Limb (tissue), 2 donors: ENCODE data around the gene CDH12.
"Not testable (repeated sequence)": the region's sequence is repeated elsewhere in the genome, so short reads cannot be mapped to it uniquely, and the experiment has no call there.

ENCODE experiments used
- DNase-seq, 2 donors: peaks; one replicate each; pipeline ENCODE4 v3.0.0-alpha.2; 2016; ENCODE audit errors: extremely low spot score in 2 of 2

Gene CDH12

DNA sequence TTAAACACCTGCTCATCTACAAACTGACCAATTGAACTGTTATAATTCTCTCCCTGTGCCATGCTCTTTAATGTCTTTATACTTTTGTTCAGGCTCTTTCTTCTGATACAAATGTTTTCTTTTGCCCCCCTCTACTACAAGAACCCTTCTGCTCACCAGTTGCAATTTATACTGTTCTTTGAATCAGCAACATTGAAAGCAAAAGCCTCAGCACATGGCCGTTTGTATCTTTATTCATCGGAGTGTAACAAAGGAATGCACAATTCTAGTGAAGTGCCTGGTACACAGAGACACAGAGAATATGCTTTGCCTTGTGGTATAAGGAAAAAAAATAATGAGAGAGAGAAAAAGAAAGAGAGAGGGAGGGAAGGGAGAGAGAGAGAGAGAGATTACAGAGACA lies 547.1 kb downstream of the CDH12 start:
- DNase-seq: no peak

DNA sequence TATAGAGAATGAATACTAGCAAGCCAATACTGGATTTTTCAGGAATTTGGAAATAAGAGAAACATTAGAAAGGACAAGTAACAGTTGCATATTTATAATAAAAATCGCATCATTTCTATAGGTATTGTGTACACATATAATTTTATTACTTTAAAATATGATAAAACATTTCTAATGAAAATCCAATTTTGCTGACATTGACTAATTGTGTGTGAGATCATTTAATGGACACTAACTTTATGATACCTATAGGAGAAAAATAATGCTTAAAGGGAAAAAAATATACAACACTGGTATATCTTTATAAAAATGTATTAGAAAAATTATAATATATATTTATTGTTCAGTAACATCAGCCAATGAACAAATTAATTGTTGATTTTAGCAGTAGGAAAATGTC lies 557.3 kb downstream of the CDH12 start:
- no peak for DNase-seq

- DNase-seq: no peak
Measured at GRCh38 chr5:22293147-22293546, 560.0 kb downstream of the CDH12 start.

DNA sequence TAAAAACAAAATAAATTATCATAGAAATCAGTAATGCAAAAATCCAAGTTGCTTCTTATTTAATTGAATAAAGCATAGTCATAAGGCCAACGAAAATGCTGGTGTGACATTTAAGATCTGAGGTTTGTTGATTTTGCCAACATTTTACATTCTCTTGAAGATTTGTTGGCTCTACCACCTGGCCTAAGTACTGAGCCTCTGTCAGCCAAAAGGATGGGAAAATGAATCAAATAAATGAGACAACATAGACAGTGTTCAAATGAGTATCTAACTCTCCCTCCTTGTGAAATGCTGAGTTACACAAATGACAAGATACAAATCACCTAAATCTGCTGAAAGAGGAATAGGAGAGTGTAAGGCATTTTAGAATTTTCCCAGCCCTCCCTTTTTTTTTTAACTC lies 575.0 kb downstream of the CDH12 start:
- DNase-seq: no peak

DNA sequence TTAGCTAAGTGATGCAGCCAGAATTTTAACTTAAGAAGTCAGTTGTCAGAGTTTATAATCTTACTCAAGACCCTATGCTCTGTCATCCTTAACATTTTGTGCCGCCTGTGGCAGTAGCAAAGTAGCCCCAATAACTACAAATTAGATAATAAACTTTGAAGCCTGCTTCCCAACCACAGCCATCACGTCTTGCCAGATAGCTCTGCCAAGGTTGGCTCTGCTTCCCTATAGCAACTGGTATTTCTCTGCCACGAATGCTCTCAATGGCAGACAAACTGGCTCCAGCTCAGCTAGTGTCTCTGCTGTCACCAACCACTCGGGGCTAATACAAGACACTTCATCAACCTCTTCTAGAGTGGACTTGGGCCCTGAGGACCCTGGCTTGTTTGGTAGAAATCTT lies 576.1 kb downstream of the CDH12 start:
- DNase-seq: no peak

- not testable (repeated sequence) for DNase-seq
Measured at GRCh38 chr5:22265855-22266254, 587.3 kb downstream of the CDH12 start.

- DNase-seq: no peak
Measured at GRCh38 chr5:22258139-22258538, 595.0 kb downstream of the CDH12 start.

- no peak for DNase-seq
Measured at GRCh38 chr5:22250528-22250927, 602.6 kb downstream of the CDH12 start.

- no peak for DNase-seq
Measured at GRCh38 chr5:22249209-22249729, 603.9 kb downstream of the CDH12 start.

GRCh38 chr5:22245770-22246169 lies 607.4 kb downstream of the CDH12 start:
- no peak for DNase-seq

DNA sequence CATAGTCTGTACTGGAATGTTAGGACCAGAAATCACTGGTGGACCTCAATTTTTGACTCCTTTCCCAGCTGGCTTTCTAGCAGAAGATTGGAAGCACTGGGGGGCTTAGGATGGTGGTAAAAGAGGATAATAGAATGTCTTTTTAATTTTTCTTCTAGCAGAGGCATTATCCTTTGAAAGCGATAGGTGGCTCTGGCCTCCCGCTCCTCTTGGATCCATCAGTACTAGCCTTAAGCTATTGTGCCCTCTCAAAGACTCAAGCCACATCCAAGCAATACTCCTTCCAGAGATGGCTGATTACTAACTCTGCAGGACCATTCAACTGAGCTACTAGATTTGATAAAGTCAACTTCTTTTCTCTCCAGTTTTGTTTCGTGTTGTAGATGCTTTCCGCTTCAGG lies 610.6 kb downstream of the CDH12 start:
- DNase-seq: no peak

GRCh38 chr5:22238047-22238446 lies 615.1 kb downstream of the CDH12 start:
- no peak for DNase-seq

- DNase-seq: no peak
Measured at GRCh38 chr5:22226423-22226822, 626.7 kb downstream of the CDH12 start.

DNA sequence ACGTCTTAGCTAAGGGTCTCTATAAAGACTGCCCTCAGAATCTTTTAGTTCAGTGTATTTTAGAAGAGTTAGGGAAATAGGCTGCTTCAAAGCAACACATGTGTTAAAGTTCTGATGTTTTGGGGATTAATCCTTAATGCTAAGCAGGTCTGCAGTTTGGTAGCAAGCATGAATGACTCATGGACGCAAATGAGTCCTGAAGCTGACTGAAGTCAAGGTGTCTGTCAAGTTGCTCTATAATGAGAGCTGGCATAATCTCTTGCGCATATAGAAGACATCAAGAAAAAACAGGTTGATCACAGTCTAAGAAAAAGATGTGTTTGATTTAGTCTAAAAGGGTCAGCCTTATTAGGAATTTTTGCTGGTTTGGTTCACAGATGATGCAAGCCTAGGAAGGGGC lies 630.1 kb downstream of the CDH12 start:
- DNase-seq: no peak

- DNase-seq: not testable (repeated sequence)
Measured at GRCh38 chr5:22213703-22214495, 639.2 kb downstream of the CDH12 start.

DNA sequence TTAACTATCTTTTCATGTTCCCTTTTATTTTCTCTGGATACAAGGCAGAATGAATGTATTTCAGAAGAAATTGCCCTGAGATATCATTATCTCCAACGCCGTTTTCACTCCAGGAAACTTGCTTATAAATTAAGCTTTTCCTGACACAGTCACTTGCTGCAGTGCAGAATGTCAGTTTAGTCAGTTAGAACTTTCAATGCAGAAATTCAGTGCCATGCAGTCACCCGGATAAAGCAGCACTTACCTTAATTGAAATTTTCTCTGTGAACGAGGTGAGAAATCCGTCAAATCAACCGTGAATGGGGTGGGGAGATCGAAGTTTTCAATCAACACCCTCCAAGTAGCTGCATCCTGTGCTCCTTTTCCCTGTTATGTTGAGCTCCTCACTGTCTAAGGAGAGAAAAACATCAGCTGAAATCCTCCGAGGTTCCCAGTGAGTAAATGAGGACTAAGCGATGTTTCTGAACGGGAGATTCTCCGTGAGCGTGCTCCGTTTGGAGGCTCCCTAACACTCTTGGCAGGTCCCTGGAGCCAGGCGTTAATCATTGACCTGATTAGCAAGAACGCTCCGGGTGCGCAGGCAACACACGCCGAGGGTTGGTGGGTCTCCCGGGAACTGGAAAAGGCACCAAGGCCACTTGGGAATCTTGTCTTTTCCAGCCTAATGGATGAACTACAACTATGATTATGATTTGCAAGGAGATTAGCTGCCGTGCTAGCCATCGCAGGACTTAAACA lies 640.7 kb downstream of the CDH12 start:
- not testable (repeated sequence) for DNase-seq

GRCh38 chr5:22208463-22208862 lies 644.7 kb downstream of the CDH12 start:
- DNase-seq: not testable (repeated sequence)

- DNase-seq: not testable (repeated sequence)
Measured at GRCh38 chr5:22188651-22189050, 664.5 kb downstream of the CDH12 start.

GRCh38 chr5:22187632-22188228 lies 665.4 kb downstream of the CDH12 start:
- not testable (repeated sequence) for DNase-seq

GRCh38 chr5:22169226-22169625 lies 683.9 kb downstream of the CDH12 start:
- not testable (repeated sequence) for DNase-seq

- DNase-seq: not testable (repeated sequence)
Measured at GRCh38 chr5:22168704-22169103, 684.4 kb downstream of the CDH12 start.

DNA sequence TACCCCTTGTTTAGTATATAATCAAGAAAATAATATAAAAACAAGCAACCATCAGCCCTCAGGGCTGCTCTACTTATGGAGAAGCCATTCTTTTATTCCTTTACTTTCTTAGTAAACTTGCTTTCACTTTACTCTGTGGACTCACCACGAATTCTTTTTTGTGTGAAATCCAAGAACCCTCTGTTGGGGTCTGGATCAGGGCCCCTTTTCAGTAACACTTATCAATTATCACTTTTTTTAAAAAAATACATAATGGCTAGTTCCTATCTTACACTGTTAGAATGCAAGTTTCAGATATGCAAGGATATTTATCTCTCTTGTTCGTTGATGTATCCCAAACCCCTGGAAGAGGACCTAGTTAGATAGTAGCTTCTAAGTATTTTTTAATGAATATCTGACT lies 687.2 kb downstream of the CDH12 start:
- not testable (repeated sequence) for DNase-seq
